ENCODE data around the gene PSMG4.

GRCh38 chr6:3308106-3308505, 49.4 kb downstream of the PSMG4 start:
- TF ChIP-seq ELF4 (IDR thresholded peaks at IDR 0.05), result no peak
- no peak for TF ChIP-seq ZNF384 (IDR thresholded peaks at IDR 0.05)
- TF ChIP-seq FOXK2 (IDR thresholded peaks at IDR 0.05), result no peak
- TF ChIP-seq PKNOX1 (IDR thresholded peaks at IDR 0.05), result no peak
- TF ChIP-seq BHLHE40 (IDR thresholded peaks at IDR 0.05; ENCODE audit: borderline replicate concordance), result no peak
